ENCODE data around the gene LRRTM2.
"Not testable (repeated sequence)": the region's sequence is repeated elsewhere in the genome, so short reads cannot be mapped to it uniquely, and the experiment has no call there.

Gene LRRTM2

GRCh38 chr5:138841531-138841930 is 33.6 kb downstream of the LRRTM2 start:
- no peak for DNase-seq (ENCODE audit: low read depth in 1 of 2, low spot score in 1 of 2)

DNA sequence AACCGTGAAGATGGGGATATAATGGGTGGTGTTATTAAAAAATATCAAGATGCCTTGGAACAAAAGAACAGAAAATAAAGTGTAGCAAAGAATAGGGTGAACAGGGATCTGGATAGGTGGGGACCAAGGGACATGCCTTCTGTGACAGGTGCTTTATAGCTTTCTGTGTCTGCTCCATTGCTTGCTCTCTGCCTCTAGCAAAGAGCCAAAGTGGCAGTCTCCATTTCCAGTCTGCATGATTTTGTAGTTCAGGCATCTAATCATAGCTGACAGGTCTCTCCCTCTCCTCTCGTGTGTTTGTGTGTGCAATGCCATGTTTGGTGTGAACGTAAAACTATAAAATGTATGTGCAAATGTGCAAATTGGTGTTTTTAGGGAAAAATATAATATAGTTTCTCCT is 35.0 kb downstream of the LRRTM2 start:
- DNase-seq (ENCODE audit: low read depth in 1 of 2, low spot score in 1 of 2) = no peak

GRCh38 chr5:138837160-138837559 is 38.0 kb downstream of the LRRTM2 start:
- no peak for DNase-seq (ENCODE audit: low read depth in 1 of 2, low spot score in 1 of 2)

DNA sequence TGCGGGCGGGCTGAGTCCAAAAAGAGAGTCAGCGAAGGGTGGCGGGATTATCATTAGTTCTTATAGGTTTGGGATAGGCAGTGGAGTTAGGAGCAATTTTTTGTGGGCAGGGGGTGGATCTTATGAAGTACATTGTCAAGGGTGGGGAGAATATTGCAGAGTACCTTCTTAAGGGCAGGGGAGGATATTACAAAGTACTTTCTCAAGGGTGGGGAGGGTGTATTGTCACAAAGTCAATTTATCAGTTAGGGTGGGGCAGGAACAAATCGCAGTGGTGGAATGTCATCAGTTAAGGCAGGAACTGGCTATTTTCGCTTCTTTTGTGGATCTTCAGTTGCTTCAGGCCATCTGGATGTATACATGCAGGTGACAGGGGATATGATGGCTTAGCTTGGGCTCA is 40.3 kb downstream of the LRRTM2 start:
- not testable (repeated sequence) for DNase-seq (ENCODE audit: low read depth in 1 of 2, low spot score in 1 of 2)

GRCh38 chr5:138833726-138834480 is 41.2 kb downstream of the LRRTM2 start:
- DNase-seq (ENCODE audit: low read depth in 1 of 2, low spot score in 1 of 2) = no peak

DNA sequence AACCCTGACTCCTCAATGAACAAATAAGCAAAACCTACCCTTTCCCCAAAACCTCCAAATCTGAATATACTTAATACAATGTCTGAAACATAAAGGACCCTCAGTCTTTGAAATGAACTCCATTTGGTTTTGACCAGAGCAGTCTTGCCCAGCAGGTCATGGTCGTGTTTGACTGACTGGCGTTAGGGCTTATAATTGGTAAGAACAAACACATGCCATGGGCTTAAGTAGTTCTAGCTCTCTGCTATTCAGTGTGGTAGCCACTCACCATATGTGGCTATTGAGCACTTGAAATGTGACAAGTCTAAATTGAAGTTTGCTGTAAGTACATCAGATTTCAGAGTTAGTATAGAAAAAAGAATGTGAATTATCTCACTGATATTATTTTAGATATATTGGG is 42.1 kb downstream of the LRRTM2 start:
- no peak for DNase-seq (ENCODE audit: low read depth in 1 of 2, low spot score in 1 of 2)

DNA sequence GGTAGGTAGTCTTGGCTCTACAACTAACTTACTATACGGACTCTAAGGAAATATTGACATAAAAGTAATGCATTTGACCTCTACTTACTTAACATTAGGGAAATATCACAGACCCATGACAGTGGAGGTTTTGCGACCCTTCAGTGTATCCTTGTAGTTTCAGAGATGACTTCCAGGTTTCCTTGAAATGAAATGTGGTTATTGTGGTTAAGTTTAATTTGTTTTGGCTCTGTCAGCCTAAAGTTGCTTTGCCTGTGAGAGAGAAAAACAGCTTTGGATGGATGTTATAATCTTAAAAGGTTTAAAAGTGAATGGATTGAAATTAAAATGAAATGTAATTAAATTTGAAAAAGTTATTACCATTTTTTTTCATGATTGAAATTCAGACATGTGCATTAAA is 42.9 kb downstream of the LRRTM2 start:
- no peak for DNase-seq (ENCODE audit: low read depth in 1 of 2, low spot score in 1 of 2)

DNA sequence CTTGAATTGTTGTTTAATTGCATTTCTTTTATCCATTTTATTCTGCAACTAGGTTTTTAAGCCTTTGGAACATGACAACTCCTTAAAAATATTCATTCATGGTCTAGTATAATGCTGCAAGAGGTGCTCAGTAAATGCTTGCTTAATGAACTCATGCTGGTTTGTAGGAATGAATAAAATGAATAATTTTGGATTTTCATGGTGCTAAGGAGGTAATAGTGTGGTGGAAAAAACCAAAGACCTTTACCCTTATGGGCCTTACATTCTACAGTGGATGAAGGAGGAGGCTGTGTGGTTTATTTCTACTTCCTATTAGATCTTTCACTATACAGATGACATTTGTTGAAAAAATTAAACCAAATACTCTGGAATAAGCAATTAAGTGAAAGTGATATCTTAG is 43.4 kb downstream of the LRRTM2 start:
- no peak for DNase-seq (ENCODE audit: low read depth in 1 of 2, low spot score in 1 of 2)

DNA sequence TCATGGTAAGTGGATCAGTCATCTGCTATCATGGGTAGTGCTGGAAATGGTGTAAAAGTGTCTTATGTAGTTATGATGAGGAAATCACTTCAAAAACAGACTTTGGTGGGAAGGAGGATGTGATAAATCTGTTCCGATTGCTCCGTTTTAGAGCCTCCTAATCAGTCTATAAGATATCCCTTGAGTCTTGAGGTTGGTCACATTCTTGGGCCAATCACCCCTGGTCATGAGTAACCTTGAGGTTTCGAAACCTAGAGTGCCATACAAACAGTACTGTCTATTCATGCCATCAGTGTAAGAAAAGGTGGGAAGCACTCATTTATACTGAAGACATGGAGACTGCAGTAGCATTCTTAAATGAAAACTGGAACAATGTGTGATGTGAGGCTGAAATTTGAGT is 45.8 kb downstream of the LRRTM2 start:
- DNase-seq (ENCODE audit: low read depth in 1 of 2, low spot score in 1 of 2) = no peak

GRCh38 chr5:138828556-138828955 is 46.6 kb downstream of the LRRTM2 start:
- DNase-seq (ENCODE audit: low read depth in 1 of 2, low spot score in 1 of 2) = no peak

GRCh38 chr5:138824924-138825863 is 49.9 kb downstream of the LRRTM2 start:
- no peak for DNase-seq (ENCODE audit: low read depth in 1 of 2, low spot score in 1 of 2)

DNA sequence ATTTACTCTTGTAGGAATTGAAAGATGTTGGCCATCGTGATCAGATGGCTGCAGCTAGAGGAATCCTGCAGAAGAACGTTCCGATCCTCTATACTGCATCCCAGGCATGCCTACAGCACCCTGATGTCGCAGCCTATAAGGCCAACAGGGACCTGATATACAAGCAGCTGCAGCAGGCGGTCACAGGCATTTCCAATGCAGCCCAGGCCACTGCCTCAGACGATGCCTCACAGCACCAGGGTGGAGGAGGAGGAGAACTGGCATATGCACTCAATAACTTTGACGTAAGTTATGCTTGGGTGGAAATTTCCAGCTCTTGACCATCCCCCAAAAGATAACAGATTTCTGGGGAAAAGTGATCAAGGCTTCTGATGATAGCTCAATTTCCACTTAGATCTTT is 50.6 kb downstream of the LRRTM2 start:
- DNase-seq (ENCODE audit: low read depth in 1 of 2, low spot score in 1 of 2) = no peak

DNA sequence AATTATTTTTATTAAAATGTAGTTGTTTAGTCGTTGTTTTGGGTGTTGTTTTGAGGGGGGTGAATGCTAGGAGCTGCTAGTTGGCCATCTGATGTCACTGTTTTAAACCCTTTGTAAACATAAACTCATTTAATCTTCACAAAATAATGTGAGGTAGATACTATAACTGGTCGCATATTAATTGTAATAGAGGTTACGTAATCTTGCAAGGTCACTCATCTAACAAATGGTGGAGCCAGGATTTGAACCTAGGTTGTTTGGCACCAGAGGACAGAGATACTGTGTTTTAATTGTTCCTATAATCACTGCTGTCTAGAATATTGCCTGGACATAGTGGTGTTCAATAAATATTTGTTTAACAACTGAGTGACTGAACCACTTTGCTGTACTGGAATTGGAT is 54.4 kb downstream of the LRRTM2 start:
- no peak for DNase-seq (ENCODE audit: low read depth in 1 of 2, low spot score in 1 of 2)

DNA sequence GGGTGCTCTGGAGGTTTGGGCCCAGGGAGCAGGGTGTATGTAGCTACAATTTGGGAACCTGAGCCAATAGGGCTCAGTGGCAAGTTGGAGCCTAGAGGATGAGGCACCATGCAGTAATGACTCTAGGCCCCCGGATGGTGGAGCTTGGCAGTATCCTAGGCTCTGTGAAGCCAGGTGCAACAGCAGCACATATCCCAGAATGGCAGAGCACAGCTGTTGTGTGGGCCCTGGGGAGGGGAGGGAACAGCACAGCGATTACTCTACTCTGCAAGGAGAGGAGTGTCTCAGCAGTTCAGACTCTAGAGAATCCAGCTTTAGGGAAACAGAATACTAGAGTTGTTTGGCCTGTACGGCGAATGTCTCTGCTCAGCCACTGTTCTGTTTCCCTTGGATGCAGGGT is 56.1 kb downstream of the LRRTM2 start:
- DNase-seq (ENCODE audit: low read depth in 1 of 2, low spot score in 1 of 2) = no peak

All from activated T-helper 1 cell treated with anti-CD3 and anti-CD28 coated beads, Interleukin-2, amount 50 U/mL, for 16 hours (primary cell).